Tibial nerve (tissue), 4 donors: ENCODE measurements around the gene DHX32. TPM values are rescaled to one million over a fixed set of nuclear protein-coding genes. Genes with fewer than 3 reads are reported as not detected.

ENCODE experiments used
- DNase-seq, 2 donors: peaks; one replicate each; pipeline ENCODE4 v3.0.0-alpha.2; 2019; ENCODE audit warnings: low spot score in 2 of 2
- H3K27ac ChIP-seq, 4 donors: fragments of 200-600 bp; sonication (generic) in 3 of 4; one replicate each; pipeline ENCODE4 v1.5.1; 2017 to 2019; ENCODE audit warnings: mild to moderate bottlenecking in 1 of 4
- H3K27me3 ChIP-seq, 2 donors: fragments of 200-600 bp; sonication (generic) in 1 of 2; one replicate each; pipeline versions ENCODE4 v1.5.1 to v1.6.0; 2017 to 2019
- H3K36me3 ChIP-seq, 3 donors: fragments of 200-600 bp; sonication (generic); one replicate each; pipeline ENCODE4 v1.5.1; 2018 to 2019
- H3K4me1 ChIP-seq, 4 donors: fragments of 200-600 bp; sonication (generic) in 3 of 4; one replicate each; pipeline ENCODE4 v1.5.1; 2017 to 2019
- H3K4me3 ChIP-seq, 4 donors: fragments of 200-600 bp; sonication (generic) in 3 of 4; one replicate each; pipeline ENCODE4 v1.5.1; 2017 to 2019; ENCODE audit warnings: mild to moderate bottlenecking in 1 of 4, moderate library complexity in 1 of 4
- H3K9me3 ChIP-seq, 4 donors: fragments of 200-600 bp; sonication (generic) in 3 of 4; one replicate each; pipeline ENCODE4 v1.5.1; 2017 to 2019
- CTCF ChIP-seq, 5 experiments: fragments of 200-600 bp in 3 of 5; fragments of 450-650 bp in 2 of 5; sonication (generic) in 3 of 5; IDR thresholded peaks; one replicate each; pipeline ENCODE4 v1.5.1; 2016 to 2019; ENCODE audit warnings: antibody characterized with exemption in 5 of 5, mild to moderate bottlenecking in 3 of 5, moderate library complexity in 2 of 5
- EP300 ChIP-seq, 2 donors: sonication (generic); formaldehyde crosslinking; IDR thresholded peaks; one replicate each; pipeline ENCODE4 v1.6.1; 2017; ENCODE audit warnings: antibody characterized with exemption in 2 of 2, mild to moderate bottlenecking in 1 of 2
- POLR2A ChIP-seq, 2 donors: fragments of 450-650 bp; IDR thresholded peaks; one replicate each; pipeline ENCODE4 v1.6.1; 2017; ENCODE audit warnings: antibody characterized with exemption in 2 of 2, mild to moderate bottlenecking in 2 of 2, moderate library complexity in 2 of 2
- WGBS, 2 donors: methylation state at CpG; one replicate each; pipeline ENCODE4 v1.1.5; 2018; 5-methylcytosine and 5-hydroxymethylcytosine counted together
- total RNA-seq, 4 donors: library from RNA; depleted of rRNA; stranded (reverse); fragments of >200 nt; gene quantifications; one replicate each; pipeline ENCODE4 v1.1.0, GENCODE V29; 2016

Gene DHX32
- total RNA-seq, 4 donors from 2014 or later = 12.5 to 19.5 (median 15.8) TPM

- Histone ChIP-seq H3K27ac (no peak overlapping the region), H3K4me3 (no peak overlapping the region), H3K36me3 (peaks cover 0 to 76% (median 6%) of the 10 kb centered on the region in 3 donors), H3K4me1 (peaks cover 0 to 18% (median 0%) of the 10 kb centered on the region in 4 donors), H3K27me3 (no peaks in the 10 kb centered on the region), H3K9me3 (no peaks in the 10 kb centered on the region)
- no peak for DNase-seq
- TF ChIP-seq CTCF (IDR thresholded peaks at IDR 0.05) (no peak), POLR2A (IDR thresholded peaks at IDR 0.05) (no peak), EP300 (IDR thresholded peaks at IDR 0.05) (no peak)
- WGBS, 2 donors = 90 to 93% methylated on average over 9 of the region's 9 CpGs
Observed at GRCh38 chr10:125840406-125840805, 40.7 kb downstream of the DHX32 start.

- H3K4me1 ChIP-seq = peaks cover 0 to 4% (median 0%) of the 10 kb centered on the region in 4 donors
- no peak overlapping the region for H3K4me3 ChIP-seq
- DNase-seq = no peak
- TF ChIP-seq CTCF (IDR thresholded peaks at IDR 0.05) (no peak), POLR2A (IDR thresholded peaks at IDR 0.05) (no peak), EP300 (IDR thresholded peaks at IDR 0.05) (no peak)
- no peaks in the 10 kb centered on the region for H3K9me3 ChIP-seq
- no peak overlapping the region for H3K27ac ChIP-seq
- no peaks in the 10 kb centered on the region for H3K27me3 ChIP-seq
- H3K36me3 ChIP-seq = peaks cover 0 to 90% (median 11%) of the 10 kb centered on the region in 3 donors
- 86 to 90% methylated on average over 9 of the region's 9 CpGs for WGBS, 2 donors
Observed at GRCh38 chr10:125838802-125839575, 42.1 kb downstream of the DHX32 start.

GRCh38 chr10:125836746-125837145, 44.3 kb downstream of the DHX32 start:
- H3K27ac ChIP-seq = no peak overlapping the region
- no peak overlapping the region for H3K4me3 ChIP-seq
- H3K36me3 ChIP-seq = peaks cover 0 to 98% (median 12%) of the 10 kb centered on the region in 3 donors
- WGBS, 2 donors = 79 to 88% methylated on average over 2 of the region's 2 CpGs
- no peak for DNase-seq
- H3K4me1 ChIP-seq = no peaks in the 10 kb centered on the region
- TF ChIP-seq POLR2A (IDR thresholded peaks at IDR 0.05) (no peak), EP300 (IDR thresholded peaks at IDR 0.05) (no peak), CTCF (IDR thresholded peaks at IDR 0.05) (no peak)
- H3K9me3 ChIP-seq = no peaks in the 10 kb centered on the region
- no peaks in the 10 kb centered on the region for H3K27me3 ChIP-seq

GRCh38 chr10:125828311-125828710, 52.8 kb downstream of the DHX32 start:
- 92 to 94% methylated on average over 5 of the region's 5 CpGs for WGBS, 2 donors
- TF ChIP-seq CTCF (IDR thresholded peaks at IDR 0.05) (no peak), EP300 (IDR thresholded peaks at IDR 0.05) (no peak), POLR2A (IDR thresholded peaks at IDR 0.05) (no peak)
- DNase-seq = no peak
- Histone ChIP-seq H3K9me3 (no peaks in the 10 kb centered on the region), H3K27ac (no peak overlapping the region), H3K36me3 (peaks cover 0 to 64% (median 14%) of the 10 kb centered on the region in 3 donors), H3K27me3 (no peaks in the 10 kb centered on the region), H3K4me1 (peaks cover 0 to 28% (median 13%) of the 10 kb centered on the region in 4 donors), H3K4me3 (no peak overlapping the region)

- no peaks in the 10 kb centered on the region for H3K27me3 ChIP-seq
- H3K9me3 ChIP-seq = no peaks in the 10 kb centered on the region
- peaks cover 0 to 53% (median 14%) of the 10 kb centered on the region in 3 donors for H3K36me3 ChIP-seq
- TF ChIP-seq EP300 (IDR thresholded peaks at IDR 0.05) (no peak), CTCF (IDR thresholded peaks at IDR 0.05) (no peak), POLR2A (IDR thresholded peaks at IDR 0.05) (no peak)
- 78 to 82% methylated on average over 2 of the region's 2 CpGs for WGBS, 2 donors
- H3K27ac ChIP-seq = no peak overlapping the region
- H3K4me3 ChIP-seq = no peak overlapping the region
- peaks cover 0 to 32% (median 17%) of the 10 kb centered on the region in 4 donors for H3K4me1 ChIP-seq
- no peak for DNase-seq
Observed at GRCh38 chr10:125827133-125827532, 54.0 kb downstream of the DHX32 start.
